ENCODE measurements around the gene NR2F1. TPM values are rescaled to one million over a fixed set of nuclear protein-coding genes. Genes with fewer than 3 reads are reported as not detected.

The NR2F1 gene
- total and polyA plus RNA-seq, 2 donors (not counting 1 experiment from before 2014, with no cell fraction given), result 64.4 to 90.8 TPM

DNA sequence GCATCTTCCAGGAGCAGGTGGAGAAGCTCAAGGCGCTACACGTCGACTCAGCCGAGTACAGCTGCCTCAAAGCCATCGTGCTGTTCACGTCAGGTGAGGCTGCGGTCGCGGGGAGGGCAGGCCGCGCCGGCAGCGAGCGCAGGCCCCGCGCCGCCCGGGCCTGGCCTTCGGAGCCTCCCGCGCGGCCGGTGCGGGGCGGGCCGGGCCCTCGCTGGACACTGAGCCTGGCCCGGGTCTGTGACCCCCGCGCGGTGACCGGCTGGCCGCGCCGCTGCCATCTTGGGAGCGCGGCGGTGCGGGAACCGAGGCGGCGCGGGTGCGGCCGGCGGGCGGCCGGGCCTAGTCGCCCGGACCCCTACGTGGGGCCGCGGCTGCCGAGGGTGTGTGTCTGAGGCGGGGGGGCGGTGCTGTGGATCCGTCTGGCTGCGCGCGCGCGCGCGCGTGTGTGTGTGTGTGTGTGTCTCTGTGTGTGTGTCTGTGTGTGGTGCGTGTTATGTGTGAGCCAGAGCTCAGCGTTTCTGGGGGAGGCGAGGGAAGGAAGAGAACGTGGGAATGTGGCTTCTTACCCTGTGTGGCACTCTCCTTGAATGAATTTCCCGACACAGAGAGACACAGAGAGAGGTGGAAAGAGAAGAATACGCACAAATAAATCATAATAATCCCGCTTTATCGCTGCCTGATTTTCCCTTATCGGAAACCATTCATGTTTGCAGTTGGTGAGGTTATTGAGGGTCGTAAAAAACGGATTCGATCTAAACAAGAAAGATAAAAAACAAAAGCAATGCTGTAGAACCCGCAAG, 5.5 kb downstream of the NR2F1 start:
- Histone ChIP-seq H3K36me3 (ENCODE audit: control insufficient read depth, insufficient read depth, low read length) (peaks cover 8% of the 10 kb centered on the region), H4K20me1 (ENCODE audit: control insufficient read depth, extremely low read depth, insufficient read depth, low read length) (no peaks in the 10 kb centered on the region), H3K27me3 (ENCODE audit: control insufficient read depth, insufficient read depth, low read length) (no peaks in the 10 kb centered on the region), H2AFZ (ENCODE audit: low read length) (no peak overlapping the region), H3K27ac (ENCODE audit: insufficient read depth, low read length) (peak overlapping the region; percentile 89), H3K4me1 (ENCODE audit: control insufficient read depth, extremely low read depth, insufficient read depth, low read length) (peaks cover 3% of the 10 kb centered on the region), H3K79me2 (ENCODE audit: control insufficient read depth, insufficient read depth, low read length) (peaks cover 96% of the 10 kb centered on the region), H3K9me3 (ENCODE audit: control insufficient read depth, insufficient read depth, low read depth, low read length) (no peaks in the 10 kb centered on the region), H3K4me3 (replicated peaks in 1 of 4; ENCODE audit: control extremely low read depth in 1 of 4, insufficient read depth in 1 of 4, low read depth in 3 of 4, low read length in 4 of 4) (peak overlapping the region; percentile 62 to 99 (median 83)), H3K4me2 (ENCODE audit: extremely low read depth, insufficient read depth, low read length) (peak overlapping the region; percentile 96), H3K9ac (ENCODE audit: insufficient read depth, low read length) (peak overlapping the region; percentile 78)
- peak; percentile 56 to 70 for DNase-seq (ENCODE audit: low read depth in 2 of 2)
- no peak for TF ChIP-seq EZH2 (IDR thresholded peaks at IDR 0.05; ENCODE audit: low read length, missing control alignments)
- TF ChIP-seq, protein P1, sequence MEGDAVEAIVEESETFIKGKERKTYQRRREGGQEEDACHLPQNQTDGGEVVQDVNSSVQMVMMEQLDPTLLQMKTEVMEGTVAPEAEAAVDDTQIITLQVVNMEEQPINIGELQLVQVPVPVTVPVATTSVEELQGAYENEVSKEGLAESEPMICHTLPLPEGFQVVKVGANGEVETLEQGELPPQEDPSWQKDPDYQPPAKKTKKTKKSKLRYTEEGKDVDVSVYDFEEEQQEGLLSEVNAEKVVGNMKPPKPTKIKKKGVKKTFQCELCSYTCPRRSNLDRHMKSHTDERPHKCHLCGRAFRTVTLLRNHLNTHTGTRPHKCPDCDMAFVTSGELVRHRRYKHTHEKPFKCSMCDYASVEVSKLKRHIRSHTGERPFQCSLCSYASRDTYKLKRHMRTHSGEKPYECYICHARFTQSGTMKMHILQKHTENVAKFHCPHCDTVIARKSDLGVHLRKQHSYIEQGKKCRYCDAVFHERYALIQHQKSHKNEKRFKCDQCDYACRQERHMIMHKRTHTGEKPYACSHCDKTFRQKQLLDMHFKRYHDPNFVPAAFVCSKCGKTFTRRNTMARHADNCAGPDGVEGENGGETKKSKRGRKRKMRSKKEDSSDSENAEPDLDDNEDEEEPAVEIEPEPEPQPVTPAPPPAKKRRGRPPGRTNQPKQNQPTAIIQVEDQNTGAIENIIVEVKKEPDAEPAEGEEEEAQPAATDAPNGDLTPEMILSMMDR (conservative IDR thresholded peaks at IDR 0.05 in 1 of 2, IDR thresholded peaks at IDR 0.05 in 1 of 2; ENCODE audit: low read depth in 1 of 2, low read length in 2 of 2), result no peak

DNA sequence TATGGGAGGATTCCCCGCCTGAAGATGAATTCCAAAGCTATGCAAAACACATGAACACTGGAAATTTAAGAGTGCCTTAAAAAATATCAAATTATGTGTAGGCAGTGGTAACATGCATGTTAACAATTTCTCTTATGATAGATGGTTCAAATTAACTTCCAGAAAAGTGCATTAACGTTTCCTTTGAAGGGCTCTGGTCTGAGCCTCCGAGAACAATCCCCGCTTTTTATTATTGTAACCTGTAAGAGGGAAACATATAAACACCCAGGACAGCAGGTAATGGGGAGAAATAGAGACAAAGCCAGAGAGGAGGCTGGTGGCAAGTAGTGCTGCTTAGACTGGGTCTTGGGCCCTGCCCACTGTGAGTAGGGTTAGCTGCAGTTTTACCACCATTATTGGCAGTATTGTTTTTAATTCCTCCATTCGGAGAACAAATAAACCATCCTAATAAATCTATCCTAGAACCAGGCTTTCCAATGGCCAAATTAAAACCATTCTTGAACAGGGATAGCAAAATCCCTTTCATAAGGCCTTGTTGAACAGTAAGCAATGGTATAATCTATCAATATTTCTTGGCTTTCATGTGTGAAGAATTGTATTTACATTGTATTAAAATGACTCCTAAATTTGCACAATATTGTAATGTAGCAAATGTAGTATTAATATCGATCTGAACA, 6.3 kb downstream of the NR2F1 start:
- no peak for TF ChIP-seq EZH2 (IDR thresholded peaks at IDR 0.05; ENCODE audit: low read length, missing control alignments)
- TF ChIP-seq, protein P1 (conservative IDR thresholded peaks at IDR 0.05 in 1 of 2, IDR thresholded peaks at IDR 0.05 in 1 of 2; ENCODE audit: low read depth in 1 of 2, low read length in 2 of 2), result no peak
- Histone ChIP-seq H3K27me3 (ENCODE audit: control insufficient read depth, insufficient read depth, low read length) (no peaks in the 10 kb centered on the region), H3K9me3 (ENCODE audit: control insufficient read depth, insufficient read depth, low read depth, low read length) (no peaks in the 10 kb centered on the region), H3K27ac (ENCODE audit: insufficient read depth, low read length) (peak overlapping the region; percentile 83), H3K4me3 (replicated peaks in 1 of 4; ENCODE audit: control extremely low read depth in 1 of 4, insufficient read depth in 1 of 4, low read depth in 3 of 4, low read length in 4 of 4) (peak overlapping the region; percentile 43 to 91 (median 82)), H3K36me3 (ENCODE audit: control insufficient read depth, insufficient read depth, low read length) (peaks cover 8% of the 10 kb centered on the region), H2AFZ (ENCODE audit: low read length) (no peak overlapping the region), H3K9ac (ENCODE audit: insufficient read depth, low read length) (peak overlapping the region; percentile 27), H4K20me1 (ENCODE audit: control insufficient read depth, extremely low read depth, insufficient read depth, low read length) (no peaks in the 10 kb centered on the region), H3K4me1 (ENCODE audit: control insufficient read depth, extremely low read depth, insufficient read depth, low read length) (peaks cover 3% of the 10 kb centered on the region), H3K79me2 (ENCODE audit: control insufficient read depth, insufficient read depth, low read length) (peaks cover 95% of the 10 kb centered on the region), H3K4me2 (ENCODE audit: extremely low read depth, insufficient read depth, low read length) (peak overlapping the region; percentile 96)
- no peak for DNase-seq (ENCODE audit: low read depth in 2 of 2)

DNA sequence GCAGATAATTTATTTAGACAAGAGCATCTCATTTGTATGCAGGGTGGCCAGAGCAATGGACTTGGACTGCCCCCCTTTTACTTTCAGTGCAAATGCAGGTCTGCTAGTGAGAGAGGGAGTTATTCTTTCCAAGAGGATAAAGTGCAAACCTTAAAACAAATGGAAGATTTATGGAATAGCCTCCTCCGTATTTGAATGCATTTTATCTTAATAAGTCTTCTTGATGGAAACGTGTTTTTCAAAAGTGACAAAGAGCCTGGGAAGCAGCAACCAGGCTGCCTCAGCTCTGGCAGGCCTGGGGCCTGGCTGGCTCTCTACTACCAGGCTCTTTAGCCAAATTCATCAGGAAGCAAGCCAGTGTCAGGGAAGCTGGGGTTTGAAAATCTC, 6.8 kb downstream of the NR2F1 start:
- H3K4me3 ChIP-seq (replicated peaks in 1 of 4; ENCODE audit: control extremely low read depth in 1 of 4, insufficient read depth in 1 of 4, low read depth in 3 of 4, low read length in 4 of 4), result peak overlapping the region; percentile 43 to 91 (median 82)
- H3K36me3 ChIP-seq (ENCODE audit: control insufficient read depth, insufficient read depth, low read length), result peaks cover 10% of the 10 kb centered on the region
- H3K27ac ChIP-seq (ENCODE audit: insufficient read depth, low read length), result peak overlapping the region; percentile 83
- H2AFZ ChIP-seq (ENCODE audit: low read length), result no peak overlapping the region
- TF ChIP-seq, protein P1 (conservative IDR thresholded peaks at IDR 0.05 in 1 of 2, IDR thresholded peaks at IDR 0.05 in 1 of 2; ENCODE audit: low read depth in 1 of 2, low read length in 2 of 2), result no peak
- H3K4me2 ChIP-seq (ENCODE audit: extremely low read depth, insufficient read depth, low read length), result peak overlapping the region; percentile 96
- H3K4me1 ChIP-seq (ENCODE audit: control insufficient read depth, extremely low read depth, insufficient read depth, low read length), result peaks cover 3% of the 10 kb centered on the region
- peaks cover 98% of the 10 kb centered on the region for H3K79me2 ChIP-seq (ENCODE audit: control insufficient read depth, insufficient read depth, low read length)
- no peaks in the 10 kb centered on the region for H3K27me3 ChIP-seq (ENCODE audit: control insufficient read depth, insufficient read depth, low read length)
- H3K9me3 ChIP-seq (ENCODE audit: control insufficient read depth, insufficient read depth, low read depth, low read length), result no peaks in the 10 kb centered on the region
- H4K20me1 ChIP-seq (ENCODE audit: control insufficient read depth, extremely low read depth, insufficient read depth, low read length), result no peaks in the 10 kb centered on the region
- H3K9ac ChIP-seq (ENCODE audit: insufficient read depth, low read length), result no peak overlapping the region
- peak; percentile 55 to 56 for DNase-seq (ENCODE audit: low read depth in 2 of 2)

Measured in fibroblast of lung (primary cell).